ENCODE data around the gene LRRD1. TPM values are rescaled to one million over a fixed set of nuclear protein-coding genes. Genes with fewer than 3 reads are reported as not detected.

The LRRD1 gene
- total and polyA plus RNA-seq, 2 of the 8 experiments (the other 6 are each of a cell fraction or from before 2014, with no cell fraction given), result not detected

DNA sequence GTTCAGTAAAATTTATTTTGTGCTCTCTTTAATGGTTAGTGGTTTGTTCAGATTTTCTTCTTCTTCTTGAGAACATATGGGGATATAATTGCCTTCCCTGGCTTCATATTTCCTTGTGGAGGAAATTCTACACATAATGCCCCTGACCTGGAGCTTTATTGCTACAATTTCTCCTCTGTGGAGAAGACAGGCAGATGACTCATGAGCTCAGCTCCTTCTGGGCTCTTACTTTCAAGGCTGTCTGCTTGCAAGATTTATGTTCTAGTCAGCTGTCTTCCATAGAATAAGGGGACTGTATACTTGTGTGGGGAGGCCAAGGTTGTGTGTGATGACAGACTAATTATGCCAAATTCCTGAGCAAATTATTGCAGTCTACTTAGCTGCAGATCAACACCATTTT, 1.6 kb downstream of the LRRD1 start:
- ChIA-PET CTCF (ENCODE audit: partially characterized antibody) (interaction anchor here (0.7 to 1.6 kb wide), 3 partner anchors 18 to 270 kb away, joined by 3 to 6 read pairs (median 4); partner anchors contain the start of gene GATAD1), POLR2A (ENCODE audit: partially characterized antibody) (interaction anchor here (1.0 kb wide), 2 partner anchors 19 to 69 kb away, joined by 3 read pairs; partner anchors contain the start of genes ANKIB1 and KRIT1)
- no peak overlapping the region for H4K91ac ChIP-seq (replicated peaks; ENCODE audit: insufficient read length, low read length)
- no peak overlapping the region for H3K23ac ChIP-seq (ENCODE audit: insufficient read length)
- no peak overlapping the region for H3K27ac ChIP-seq (ENCODE audit: low read depth, low read length)
- H2AFZ ChIP-seq (ENCODE audit: low read length), result no peak overlapping the region
- TF ChIP-seq BCL11A (IDR thresholded peaks at IDR 0.05; ENCODE audit: low read depth in 2 of 2, low read length in 2 of 2) (no peak), JUND (IDR thresholded peaks at IDR 0.05; ENCODE audit: low read length) (no peak), POLR2AphosphoS5 (IDR thresholded peaks at IDR 0.05; ENCODE audit: low read depth, low read length) (no peak), TBP (IDR thresholded peaks at IDR 0.05; ENCODE audit: low read depth, low read length) (no peak), SIX5 (IDR thresholded peaks at IDR 0.05; ENCODE audit: low read depth, low read length) (no peak), SP2 (IDR thresholded peaks at IDR 0.05; ENCODE audit: low read length) (no peak), RXRA (IDR thresholded peaks at IDR 0.05; ENCODE audit: insufficient read depth, low read depth, low read length) (no peak), ZNF274 (IDR thresholded peaks at IDR 0.05; ENCODE audit: borderline replicate concordance, extremely low read depth, low read length) (no peak), RNF2 (IDR thresholded peaks at IDR 0.05; ENCODE audit: borderline replicate concordance, low read depth, low read length, missing control alignments, poor library complexity, severe bottlenecking) (no peak)
- TF ChIP-seq, protein P1, sequence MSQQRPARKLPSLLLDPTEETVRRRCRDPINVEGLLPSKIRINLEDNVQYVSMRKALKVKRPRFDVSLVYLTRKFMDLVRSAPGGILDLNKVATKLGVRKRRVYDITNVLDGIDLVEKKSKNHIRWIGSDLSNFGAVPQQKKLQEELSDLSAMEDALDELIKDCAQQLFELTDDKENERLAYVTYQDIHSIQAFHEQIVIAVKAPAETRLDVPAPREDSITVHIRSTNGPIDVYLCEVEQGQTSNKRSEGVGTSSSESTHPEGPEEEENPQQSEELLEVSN (IDR thresholded peaks at IDR 0.05), result no peak
- no peak overlapping the region for H2BK12ac ChIP-seq (ENCODE audit: low read depth, low read length)
- no peaks in the 10 kb centered on the region for H3K79me2 ChIP-seq (ENCODE audit: control insufficient read depth in 1 of 2, insufficient read depth in 2 of 2, low read length in 2 of 2)
- H3K9ac ChIP-seq (replicated peaks in 1 of 4; ENCODE audit: extremely low read depth in 1 of 4, low read depth in 3 of 4, low read length in 3 of 4), result no peak overlapping the region
- no peak overlapping the region for H4K5ac ChIP-seq (ENCODE audit: insufficient read length, low read depth, low read length)
- no peak overlapping the region for H3K4ac ChIP-seq (replicated peaks; ENCODE audit: insufficient read length, low read depth, low read length)
- no peak overlapping the region for H2BK20ac ChIP-seq (ENCODE audit: low read length)
- H4K8ac ChIP-seq (ENCODE audit: extremely low read depth, insufficient read depth, low read length), result no peak overlapping the region
- no peaks in the 10 kb centered on the region; a peak in 1 of 7 replicates for H3K4me1 ChIP-seq (replicated peaks in 1 of 4; ENCODE audit: control insufficient read depth in 3 of 4, insufficient read depth in 4 of 4, low read length in 3 of 4)
- H3K56ac ChIP-seq (replicated peaks; ENCODE audit: insufficient read length, low read depth, low read length), result no peak overlapping the region
- no peak overlapping the region for H3K4me3 ChIP-seq (ENCODE audit: extremely low read depth in 1 of 4, insufficient read depth in 2 of 4, low read depth in 3 of 4, low read length in 4 of 4)
- H3K27me3 ChIP-seq (replicated peaks in 1 of 4; ENCODE audit: control insufficient read depth in 3 of 4, extremely low read depth in 1 of 4, insufficient read depth in 3 of 4, low read length in 3 of 4), result peaks cover 1 to 4% (median 3%) of the 10 kb centered on the region in 4 experiments; a peak in 4 of 7 replicates
- H3K23me2 ChIP-seq (ENCODE audit: low read depth, low read length), result no peaks in the 10 kb centered on the region
- no peak overlapping the region for H2BK120ac ChIP-seq (replicated peaks; ENCODE audit: low read depth, low read length)
- H3K79me1 ChIP-seq (ENCODE audit: low read depth, low read length), result no peaks in the 10 kb centered on the region
- no peak overlapping the region for H3K18ac ChIP-seq (ENCODE audit: extremely low read depth, low read length)
- H2AK5ac ChIP-seq (ENCODE audit: low read depth, low read length), result no peak overlapping the region
- H3K14ac ChIP-seq (ENCODE audit: insufficient read length), result no peak overlapping the region
- no peaks in the 10 kb centered on the region for H4K20me1 ChIP-seq (replicated peaks in 1 of 2; ENCODE audit: control insufficient read depth in 1 of 2, insufficient read depth in 2 of 2, low read length in 2 of 2)
- H2BK5ac ChIP-seq (ENCODE audit: low read depth, low read length), result no peak overlapping the region
- no peaks in the 10 kb centered on the region for H3K9me3 ChIP-seq (ENCODE audit: insufficient read depth in 2 of 2, low read depth in 1 of 2, low read length in 1 of 2)
- H2BK15ac ChIP-seq (ENCODE audit: low read length), result no peak overlapping the region
- no peak overlapping the region for H3K4me2 ChIP-seq (ENCODE audit: insufficient read depth in 1 of 2, low read depth in 2 of 2, low read length in 2 of 2)
- FAIRE-seq (no peak), DNase-seq (ENCODE audit: low read depth in 1 of 2, low spot score in 2 of 2) (no peak)
- no peaks in the 10 kb centered on the region for H3K36me3 ChIP-seq (ENCODE audit: control insufficient read depth in 2 of 4, insufficient read depth in 4 of 4, low read length in 3 of 4)
